LNCaP clone FGC (cell line): ENCODE results near the gene EXOC4.

Experiments used
- DNase-seq: peaks from one replicate; pipeline ENCODE4 v3.0.0-alpha.2; 2011; ENCODE audit warnings: low read depth
- H3K4me3 ChIP-seq: 2 replicates; pipeline ENCODE4 v1.5.1; 2011; ENCODE audit warnings: mild to moderate bottlenecking, low read depth, low read length, control low read depth
- TF ChIP-seq, protein P1 (sequence below): IDR thresholded peaks from 2 replicates; pipeline ENCODE4 v1.5.1; 2012; ENCODE audit warnings: mild to moderate bottlenecking; ENCODE audit not compliant: control insufficient read depth, insufficient read depth; ENCODE audit errors: extremely low read depth

Gene EXOC4

DNA sequence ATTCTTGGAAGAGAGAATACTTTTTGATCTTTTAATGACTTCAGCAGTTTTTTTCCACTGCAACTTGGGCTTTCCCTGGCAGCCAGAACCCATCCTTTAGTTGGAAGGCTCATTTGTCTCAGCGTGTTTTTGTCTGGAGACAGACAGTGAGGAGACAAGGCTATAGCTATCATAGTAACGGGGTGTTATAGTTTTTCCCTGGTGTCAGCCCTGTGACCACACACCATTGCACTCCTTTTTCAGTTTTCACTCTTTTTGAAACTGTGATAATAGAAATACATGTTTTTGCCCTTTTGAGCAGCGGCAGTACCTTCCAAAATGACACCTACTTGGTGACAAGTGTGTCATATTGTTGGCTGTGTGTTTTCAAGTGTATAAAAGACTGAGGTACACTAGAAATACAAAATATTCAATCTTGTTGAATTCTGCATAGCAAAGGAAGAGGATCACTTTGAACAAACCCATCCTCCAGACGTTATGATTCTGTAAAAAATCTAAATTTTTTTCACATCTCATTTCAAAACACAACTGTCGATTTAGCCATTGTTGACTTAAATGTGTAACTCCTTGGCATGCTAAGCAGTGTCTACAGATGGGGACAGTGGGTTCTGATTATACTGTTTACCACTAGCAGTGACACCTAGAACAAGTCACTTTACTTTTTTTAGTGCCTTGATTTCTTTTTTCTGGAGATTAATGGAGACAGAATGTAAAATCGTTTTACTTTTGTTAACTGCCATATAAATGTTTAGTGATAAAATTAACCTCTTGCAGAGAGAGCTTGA is 130.1 kb downstream of the EXOC4 start:
- peak; percentile 64 for DNase-seq
- TF ChIP-seq, protein P1, sequence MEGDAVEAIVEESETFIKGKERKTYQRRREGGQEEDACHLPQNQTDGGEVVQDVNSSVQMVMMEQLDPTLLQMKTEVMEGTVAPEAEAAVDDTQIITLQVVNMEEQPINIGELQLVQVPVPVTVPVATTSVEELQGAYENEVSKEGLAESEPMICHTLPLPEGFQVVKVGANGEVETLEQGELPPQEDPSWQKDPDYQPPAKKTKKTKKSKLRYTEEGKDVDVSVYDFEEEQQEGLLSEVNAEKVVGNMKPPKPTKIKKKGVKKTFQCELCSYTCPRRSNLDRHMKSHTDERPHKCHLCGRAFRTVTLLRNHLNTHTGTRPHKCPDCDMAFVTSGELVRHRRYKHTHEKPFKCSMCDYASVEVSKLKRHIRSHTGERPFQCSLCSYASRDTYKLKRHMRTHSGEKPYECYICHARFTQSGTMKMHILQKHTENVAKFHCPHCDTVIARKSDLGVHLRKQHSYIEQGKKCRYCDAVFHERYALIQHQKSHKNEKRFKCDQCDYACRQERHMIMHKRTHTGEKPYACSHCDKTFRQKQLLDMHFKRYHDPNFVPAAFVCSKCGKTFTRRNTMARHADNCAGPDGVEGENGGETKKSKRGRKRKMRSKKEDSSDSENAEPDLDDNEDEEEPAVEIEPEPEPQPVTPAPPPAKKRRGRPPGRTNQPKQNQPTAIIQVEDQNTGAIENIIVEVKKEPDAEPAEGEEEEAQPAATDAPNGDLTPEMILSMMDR = no peak
- no peak overlapping the region for H3K4me3 ChIP-seq

DNA sequence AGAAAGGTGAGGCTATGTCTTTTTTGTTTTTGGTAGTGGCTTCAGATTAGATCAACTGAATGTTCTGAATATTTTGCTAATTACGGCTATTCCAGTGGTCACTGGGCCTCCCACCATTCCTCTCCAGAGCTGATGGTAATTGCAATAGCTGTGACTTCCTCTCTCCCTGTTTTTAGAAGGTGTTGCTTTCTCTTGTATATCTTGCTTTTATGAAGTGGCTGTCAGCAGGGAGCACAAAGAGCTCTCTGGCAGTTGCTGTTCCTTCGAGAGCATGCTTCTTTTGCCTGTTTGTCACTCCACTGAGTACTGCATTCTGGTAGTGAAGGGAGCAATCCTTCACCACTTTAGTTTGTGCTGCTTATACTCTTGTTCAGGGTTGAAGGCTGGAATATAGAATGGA is 133.3 kb downstream of the EXOC4 start:
- no peak for DNase-seq
- H3K4me3 ChIP-seq = no peak overlapping the region
- TF ChIP-seq, protein P1 = no peak

DNA sequence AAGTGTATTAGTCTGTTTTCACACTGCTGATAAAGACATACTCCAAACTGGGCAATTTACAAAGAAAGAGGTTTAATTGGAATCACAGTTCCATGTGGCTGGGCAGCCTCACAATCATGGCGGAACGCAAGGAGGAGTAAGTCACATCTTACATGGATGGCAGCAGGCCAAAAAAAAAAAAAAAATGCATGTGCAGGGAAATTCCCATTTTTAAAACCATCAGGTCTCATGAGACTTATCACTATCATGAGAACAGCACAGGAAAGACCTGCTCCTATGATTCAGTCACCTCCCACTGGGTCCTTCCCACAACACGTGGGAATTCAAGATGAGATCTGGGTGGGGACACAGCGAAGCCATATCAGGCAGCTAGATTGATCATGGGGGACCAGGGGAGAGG is 136.8 kb downstream of the EXOC4 start:
- DNase-seq = no peak
- TF ChIP-seq, protein P1 = no peak
- no peak overlapping the region for H3K4me3 ChIP-seq

DNA sequence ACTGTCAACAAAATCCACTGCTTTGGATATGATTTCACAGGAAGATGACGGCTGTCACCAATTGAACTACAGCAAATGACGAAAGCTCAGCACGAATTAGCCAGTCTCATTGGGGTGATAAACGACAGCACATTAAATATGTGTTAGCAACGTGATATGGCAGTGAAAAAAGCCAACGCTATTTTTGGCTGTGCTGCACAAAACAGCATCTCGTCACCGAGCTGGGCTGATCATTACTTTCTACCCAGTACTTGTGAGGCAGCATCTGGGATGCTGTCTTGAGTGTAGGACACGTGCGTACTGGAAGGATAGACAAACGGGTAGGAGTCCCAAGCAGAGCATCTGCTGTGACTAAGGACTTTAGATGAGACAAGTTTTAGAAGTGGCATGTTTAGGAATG is 138.3 kb downstream of the EXOC4 start:
- TF ChIP-seq, protein P1 = no peak
- H3K4me3 ChIP-seq = no peak overlapping the region
- no peak for DNase-seq

DNA sequence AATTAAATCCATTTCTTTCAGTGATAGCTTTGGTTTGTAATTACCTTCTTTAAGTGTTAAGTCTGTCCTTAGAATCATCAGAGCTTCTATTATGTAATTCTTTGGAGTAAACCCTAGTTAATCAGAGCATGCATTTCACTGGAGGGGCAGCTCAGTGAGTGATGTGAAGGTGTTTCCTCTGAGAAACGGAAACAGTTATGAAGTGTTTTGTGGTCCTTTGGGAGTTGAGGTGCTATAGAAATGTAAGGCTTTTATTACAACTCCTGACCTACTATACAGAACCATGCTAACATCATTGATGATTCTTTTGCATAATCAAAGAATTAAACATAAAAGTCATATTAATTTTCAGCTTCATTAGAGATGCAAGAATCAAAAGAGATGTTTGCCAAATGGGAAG is 141.5 kb downstream of the EXOC4 start:
- TF ChIP-seq, protein P1 = no peak
- DNase-seq = no peak
- H3K4me3 ChIP-seq = no peak overlapping the region

DNA sequence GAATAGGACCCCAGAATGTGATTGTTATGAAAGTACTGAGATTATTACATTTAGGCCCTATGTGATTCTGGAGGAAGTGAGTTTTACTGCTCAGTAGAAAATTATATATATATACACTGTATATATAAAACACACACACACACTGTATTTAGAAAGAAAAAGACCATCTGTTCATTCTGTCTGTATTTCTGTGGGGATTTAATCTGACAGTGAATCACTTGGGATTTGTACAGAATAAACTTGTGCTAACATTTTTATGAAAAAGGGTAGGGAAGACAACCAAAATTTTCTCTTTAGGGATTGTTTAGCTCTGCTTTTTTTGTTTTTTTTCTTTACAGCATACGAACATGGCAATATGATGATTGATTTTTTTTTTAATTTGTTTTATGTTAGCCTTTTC is 142.7 kb downstream of the EXOC4 start:
- TF ChIP-seq, protein P1 = no peak
- DNase-seq = no peak
- no peak overlapping the region for H3K4me3 ChIP-seq

DNA sequence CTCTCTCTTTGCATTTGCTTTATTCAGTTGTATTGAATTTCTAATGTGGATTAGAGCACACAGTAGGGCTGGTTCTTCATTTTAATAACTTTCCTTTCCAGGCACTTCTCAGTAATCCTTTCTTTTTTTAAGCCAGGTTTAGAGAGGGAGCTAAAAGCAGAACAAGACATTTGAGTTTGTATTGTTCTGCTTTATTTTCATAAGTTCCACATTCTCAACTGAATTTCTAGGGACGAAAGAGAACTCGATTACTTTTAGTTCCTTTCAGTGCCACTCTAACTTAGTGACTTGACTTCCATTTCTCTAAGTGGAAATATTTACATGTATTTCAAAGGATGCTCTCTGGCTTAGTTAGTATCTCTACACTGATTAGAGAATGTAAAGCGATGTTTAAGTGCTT is 145.6 kb downstream of the EXOC4 start:
- H3K4me3 ChIP-seq = no peak overlapping the region
- TF ChIP-seq, protein P1 = no peak
- no peak for DNase-seq
